Neural progenitor cell (in vitro differentiated cells): ENCODE results near the gene SLC25A18.

Source experiments
- EZH2 ChIP-seq: fragments of 200-600 bp; sonication (generic); IDR thresholded peaks from 2 replicates; pipeline ENCODE4 v1.6.1; 2017; ENCODE audit warnings: antibody characterized with exemption, mild to moderate bottlenecking, moderate library complexity
- TF ChIP-seq, protein P1 (sequence below): fragments of 200-600 bp; sonication (generic); IDR thresholded peaks from 2 replicates; pipeline ENCODE4 v1.5.1; 2017; ENCODE audit warnings: antibody characterized with exemption, mild to moderate bottlenecking

DNA sequence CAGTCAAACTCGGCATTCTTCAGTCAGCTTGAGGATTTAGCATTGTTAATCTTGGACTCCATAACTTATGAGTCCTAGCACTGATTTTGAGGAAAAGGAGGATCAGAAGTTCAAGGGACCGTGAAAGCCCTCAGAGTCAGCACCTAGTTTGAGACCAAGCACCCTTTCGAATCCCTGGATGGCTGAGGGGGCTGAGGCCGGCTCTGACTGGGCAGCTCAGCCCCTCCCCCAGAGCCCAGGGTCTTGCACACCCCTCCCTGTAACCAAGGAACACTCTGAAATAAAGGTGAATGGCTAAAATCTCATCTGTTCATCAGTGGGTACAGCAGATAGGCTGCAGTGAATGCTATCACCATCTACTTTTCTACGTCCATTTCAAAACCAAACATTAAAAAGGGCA lies 27.3 kb downstream of the SLC25A18 start:
- TF ChIP-seq EZH2 = no peak
- TF ChIP-seq, protein P1, sequence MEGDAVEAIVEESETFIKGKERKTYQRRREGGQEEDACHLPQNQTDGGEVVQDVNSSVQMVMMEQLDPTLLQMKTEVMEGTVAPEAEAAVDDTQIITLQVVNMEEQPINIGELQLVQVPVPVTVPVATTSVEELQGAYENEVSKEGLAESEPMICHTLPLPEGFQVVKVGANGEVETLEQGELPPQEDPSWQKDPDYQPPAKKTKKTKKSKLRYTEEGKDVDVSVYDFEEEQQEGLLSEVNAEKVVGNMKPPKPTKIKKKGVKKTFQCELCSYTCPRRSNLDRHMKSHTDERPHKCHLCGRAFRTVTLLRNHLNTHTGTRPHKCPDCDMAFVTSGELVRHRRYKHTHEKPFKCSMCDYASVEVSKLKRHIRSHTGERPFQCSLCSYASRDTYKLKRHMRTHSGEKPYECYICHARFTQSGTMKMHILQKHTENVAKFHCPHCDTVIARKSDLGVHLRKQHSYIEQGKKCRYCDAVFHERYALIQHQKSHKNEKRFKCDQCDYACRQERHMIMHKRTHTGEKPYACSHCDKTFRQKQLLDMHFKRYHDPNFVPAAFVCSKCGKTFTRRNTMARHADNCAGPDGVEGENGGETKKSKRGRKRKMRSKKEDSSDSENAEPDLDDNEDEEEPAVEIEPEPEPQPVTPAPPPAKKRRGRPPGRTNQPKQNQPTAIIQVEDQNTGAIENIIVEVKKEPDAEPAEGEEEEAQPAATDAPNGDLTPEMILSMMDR = no peak
